Measurements from ENCODE around the gene TBK1. TPM values are rescaled to one million over a fixed set of nuclear protein-coding genes. Genes with fewer than 3 reads are reported as not detected.

TBK1 gene
- total RNA-seq, 4 donors from 2014 or later: 24.9 to 38.0 (median 30.2) TPM

DNA sequence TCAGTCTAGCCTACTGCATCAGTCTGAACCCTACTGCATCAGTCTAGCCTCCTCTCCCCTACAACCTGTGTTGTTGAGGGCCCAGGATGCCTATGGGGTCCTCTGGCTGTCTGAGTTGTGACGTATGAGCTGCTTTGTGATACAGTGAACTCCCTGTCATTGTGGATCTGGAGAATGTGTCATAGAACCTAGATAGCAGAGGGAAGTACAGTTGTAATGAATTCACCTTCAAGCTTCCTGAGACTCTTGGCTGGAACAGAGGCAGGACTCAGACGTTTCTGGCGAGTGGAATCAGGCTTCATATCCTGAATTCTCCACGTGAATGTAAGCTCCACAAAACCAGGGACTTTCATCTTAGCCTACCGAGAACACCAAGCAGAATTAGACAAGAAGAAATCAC, 17.0 kb downstream of the TBK1 start:
- no peak for DNase-seq
- no peak overlapping the region for H3K4me3 ChIP-seq
- H3K36me3 ChIP-seq: peaks cover 0 to 78% (median 0%) of the 10 kb centered on the region in 3 donors

GRCh38 chr12:64469455-64470142, 17.7 kb downstream of the TBK1 start:
- Histone ChIP-seq H3K36me3 (peaks cover 0 to 77% (median 0%) of the 10 kb centered on the region in 3 donors), H3K4me1 (no peaks in the 10 kb centered on the region), H3K4me3 (no peak overlapping the region), H3K27ac (no peak overlapping the region), H3K27me3 (no peaks in the 10 kb centered on the region), H3K9me3 (no peaks in the 10 kb centered on the region)
- DNase-seq: no peak
- no peak for TF ChIP-seq POLR2A (IDR thresholded peaks at IDR 0.05)
- TF ChIP-seq, protein P1, sequence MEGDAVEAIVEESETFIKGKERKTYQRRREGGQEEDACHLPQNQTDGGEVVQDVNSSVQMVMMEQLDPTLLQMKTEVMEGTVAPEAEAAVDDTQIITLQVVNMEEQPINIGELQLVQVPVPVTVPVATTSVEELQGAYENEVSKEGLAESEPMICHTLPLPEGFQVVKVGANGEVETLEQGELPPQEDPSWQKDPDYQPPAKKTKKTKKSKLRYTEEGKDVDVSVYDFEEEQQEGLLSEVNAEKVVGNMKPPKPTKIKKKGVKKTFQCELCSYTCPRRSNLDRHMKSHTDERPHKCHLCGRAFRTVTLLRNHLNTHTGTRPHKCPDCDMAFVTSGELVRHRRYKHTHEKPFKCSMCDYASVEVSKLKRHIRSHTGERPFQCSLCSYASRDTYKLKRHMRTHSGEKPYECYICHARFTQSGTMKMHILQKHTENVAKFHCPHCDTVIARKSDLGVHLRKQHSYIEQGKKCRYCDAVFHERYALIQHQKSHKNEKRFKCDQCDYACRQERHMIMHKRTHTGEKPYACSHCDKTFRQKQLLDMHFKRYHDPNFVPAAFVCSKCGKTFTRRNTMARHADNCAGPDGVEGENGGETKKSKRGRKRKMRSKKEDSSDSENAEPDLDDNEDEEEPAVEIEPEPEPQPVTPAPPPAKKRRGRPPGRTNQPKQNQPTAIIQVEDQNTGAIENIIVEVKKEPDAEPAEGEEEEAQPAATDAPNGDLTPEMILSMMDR (IDR thresholded peaks at IDR 0.05): no peak

More for the DNA sequence above, 17.0 kb downstream of the TBK1 start:
- H3K27ac ChIP-seq: no peak overlapping the region
- no peaks in the 10 kb centered on the region for H3K9me3 ChIP-seq
- no peaks in the 10 kb centered on the region for H3K4me1 ChIP-seq
- no peaks in the 10 kb centered on the region for H3K27me3 ChIP-seq
- TF ChIP-seq, protein P1 (IDR thresholded peaks at IDR 0.05): no peak
- no peak for TF ChIP-seq POLR2A (IDR thresholded peaks at IDR 0.05)

DNA sequence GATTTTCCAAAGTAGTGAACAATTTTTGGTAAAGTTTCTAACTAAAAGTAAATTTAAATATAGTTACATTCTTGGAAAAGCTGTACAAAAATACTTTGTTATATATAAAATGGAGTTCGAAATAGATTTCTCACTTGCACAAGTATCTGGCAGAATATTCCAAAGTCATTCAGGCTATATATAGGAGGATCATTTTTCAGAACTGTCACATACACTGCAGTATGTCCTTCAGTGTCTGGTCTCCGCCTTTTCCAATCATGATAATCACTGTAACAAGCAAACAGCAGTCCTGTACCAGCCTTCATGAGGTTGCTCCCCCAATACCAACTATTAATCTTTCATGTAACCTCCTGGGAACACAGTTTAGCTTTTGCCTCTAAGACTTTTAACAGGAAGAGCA, 18.6 kb downstream of the TBK1 start:
- Histone ChIP-seq H3K9me3 (no peaks in the 10 kb centered on the region), H3K27me3 (no peaks in the 10 kb centered on the region), H3K27ac (no peak overlapping the region), H3K4me3 (no peak overlapping the region), H3K4me1 (no peaks in the 10 kb centered on the region), H3K36me3 (peaks cover 0 to 77% (median 2%) of the 10 kb centered on the region in 3 donors)
- no peak for TF ChIP-seq POLR2A (IDR thresholded peaks at IDR 0.05)
- TF ChIP-seq, protein P1 (IDR thresholded peaks at IDR 0.05): no peak
- no peak for DNase-seq

GRCh38 chr12:64473176-64473575, 21.3 kb downstream of the TBK1 start:
- DNase-seq: no peak
- no peaks in the 10 kb centered on the region for H3K27me3 ChIP-seq
- H3K4me1 ChIP-seq: no peaks in the 10 kb centered on the region
- no peak for TF ChIP-seq POLR2A (IDR thresholded peaks at IDR 0.05)
- TF ChIP-seq, protein P1 (IDR thresholded peaks at IDR 0.05): no peak
- H3K4me3 ChIP-seq: no peak overlapping the region
- H3K27ac ChIP-seq: no peak overlapping the region
- H3K36me3 ChIP-seq: peaks cover 0 to 63% (median 2%) of the 10 kb centered on the region in 3 donors
- H3K9me3 ChIP-seq: no peaks in the 10 kb centered on the region

DNA sequence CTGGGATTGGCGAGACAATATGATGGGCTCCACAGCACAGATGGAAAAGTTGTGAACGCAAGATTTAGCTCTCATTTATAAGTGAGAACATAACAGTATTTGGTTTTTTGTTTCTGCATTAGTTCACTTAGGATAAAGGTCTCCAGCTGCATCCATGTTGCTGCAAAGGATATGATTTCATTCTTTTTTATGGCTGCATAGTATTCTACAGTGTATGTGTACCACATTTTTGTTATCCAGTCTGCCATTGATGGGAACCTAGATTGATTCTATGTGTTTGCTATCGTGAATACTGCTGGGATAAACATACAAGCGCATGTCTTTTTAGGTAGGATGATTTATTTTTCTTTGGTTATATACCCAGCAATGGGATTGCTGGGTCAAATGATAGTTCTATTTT, 23.6 kb downstream of the TBK1 start:
- peaks cover 0 to 46% (median 2%) of the 10 kb centered on the region in 3 donors for H3K36me3 ChIP-seq
- H3K27me3 ChIP-seq: no peaks in the 10 kb centered on the region

More for the DNA sequence above, 23.6 kb downstream of the TBK1 start:
- DNase-seq: no peak
- Histone ChIP-seq H3K9me3 (no peaks in the 10 kb centered on the region), H3K4me1 (no peaks in the 10 kb centered on the region), H3K4me3 (no peak overlapping the region), H3K27ac (no peak overlapping the region)
- TF ChIP-seq, protein P1 (IDR thresholded peaks at IDR 0.05): no peak
- no peak for TF ChIP-seq POLR2A (IDR thresholded peaks at IDR 0.05)

Data from Peyer's patch (tissue), 4 donors.